Smooth muscle cell (in vitro differentiated cells): ENCODE measurements around the gene SHROOM3. TPM values are rescaled to one million over a fixed set of nuclear protein-coding genes. Genes with fewer than 3 reads are reported as not detected.

ENCODE experiments used
- DNase-seq: peaks from one replicate; lab custom pipeline; 2025; ENCODE audit not compliant: unreplicated experiment; lab: John Stamatoyannopoulos, UW
- H2AFZ ChIP-seq: fragments of 200-600 bp; sonication (generic); 2 replicates; pipeline ENCODE4 v1.6.0; 2016; ENCODE audit warnings: antibody characterized with exemption, low read depth, mild to moderate bottlenecking
- H3F3A ChIP-seq: fragments of 200-600 bp; sonication (generic); 2 replicates; pipeline ENCODE4 v1.6.0; 2017; ENCODE audit warnings: antibody characterized with exemption, low read depth
- H3K27ac ChIP-seq: fragments of 200-600 bp; sonication (generic); 2 replicates; pipeline ENCODE4 v1.5.1; 2016; ENCODE audit warnings: low read depth, mild to moderate bottlenecking
- H3K27me3 ChIP-seq: fragments of 200-600 bp; sonication (generic); 2 replicates; pipeline ENCODE4 v1.6.1; 2016; ENCODE audit warnings: low read depth, mild to moderate bottlenecking
- H3K36me3 ChIP-seq: fragments of 200-600 bp; sonication (generic); 2 replicates; pipeline ENCODE4 v1.5.1; 2016; ENCODE audit warnings: low read depth
- H3K4me1 ChIP-seq: fragments of 200-600 bp; sonication (generic); 2 replicates; pipeline ENCODE4 v1.5.1; 2016; ENCODE audit warnings: low read depth
- H3K4me2 ChIP-seq: fragments of 200-600 bp; sonication (generic); 2 replicates; pipeline ENCODE4 v1.6.0; 2016; ENCODE audit warnings: mild to moderate bottlenecking
- H3K4me3 ChIP-seq: fragments of 200-600 bp; sonication (generic); 2 replicates; pipeline ENCODE4 v1.5.1; 2016; ENCODE audit warnings: mild to moderate bottlenecking
- H3K79me2 ChIP-seq: fragments of 200-600 bp; sonication (generic); 2 replicates; pipeline ENCODE4 v1.6.0; 2016; ENCODE audit warnings: low read depth, mild to moderate bottlenecking
- H3K9ac ChIP-seq: fragments of 200-600 bp; sonication (generic); 2 replicates; pipeline ENCODE4 v1.6.0; 2016; ENCODE audit warnings: low read depth
- H3K9me3 ChIP-seq: fragments of 200-600 bp; sonication (generic); replicated peaks from 2 replicates; pipeline ENCODE4 v1.5.1; 2016; ENCODE audit warnings: low read depth
- H4K20me1 ChIP-seq: fragments of 200-600 bp; sonication (generic); 2 replicates; pipeline ENCODE4 v1.6.0; 2016; ENCODE audit warnings: low read depth
- WGBS: methylation state at CpG from one replicate; pipeline ENCODE4 v1.1.7; 2016; ENCODE audit warnings: low lambda C conversion rate; 5-methylcytosine and 5-hydroxymethylcytosine counted together
- polyA plus RNA-seq: library from polyadenylated mRNA; unstranded; fragments of >200 nt; fragmentation: Nextera tagmentation; extraction: Ambion mirVana; gene quantifications from 2 replicates; pipeline ENCODE4 v1.2.1, GENCODE V29; 2016
- total RNA-seq: library from RNA; depleted of rRNA; stranded (reverse); fragments of >200 nt; gene quantifications from 2 replicates; pipeline ENCODE4 v1.2.3, GENCODE V29; 2014
- TF ChIP-seq, protein P1 (sequence below): fragments of 200-600 bp; sonication (generic); IDR thresholded peaks from 2 replicates; pipeline ENCODE4 v1.5.1; 2017; ENCODE audit warnings: borderline replicate concordance, mild to moderate bottlenecking, antibody characterized with exemption; ENCODE audit not compliant: insufficient read depth, poor library complexity, severe bottlenecking

Gene SHROOM3
- total and polyA plus RNA-seq, 2 experiments from 2014 or later, result 10.0 to 31.9 TPM

DNA sequence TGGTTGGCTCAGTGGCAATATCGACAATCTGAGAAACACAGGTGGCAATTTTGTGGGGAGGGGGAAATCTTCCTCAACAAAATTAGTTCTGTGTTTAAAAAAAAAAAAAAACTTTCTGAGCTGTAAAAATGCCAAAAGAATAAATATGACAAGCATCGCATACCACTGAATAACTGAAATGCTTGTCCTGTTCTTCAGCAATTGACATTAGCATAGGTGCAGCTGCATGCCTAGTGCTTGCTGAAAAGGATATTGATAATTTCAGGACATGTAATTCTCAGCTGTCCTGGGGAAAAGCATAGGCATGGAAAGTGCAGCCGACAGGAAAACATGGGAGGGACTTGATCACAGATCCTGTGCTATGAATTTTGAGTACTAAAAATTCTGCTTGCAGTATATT lies 315.7 kb downstream of the SHROOM3 start:
- no peaks in the 10 kb centered on the region for H3K9me3 ChIP-seq
- no peaks in the 10 kb centered on the region for H4K20me1 ChIP-seq
- H3K4me2 ChIP-seq, result no peak overlapping the region
- 97% methylated on average over 3 of the region's 3 CpGs for WGBS
- peaks cover 21% of the 10 kb centered on the region for H3K79me2 ChIP-seq
- H3K4me1 ChIP-seq, result no peaks in the 10 kb centered on the region
- H3F3A ChIP-seq, result peaks cover 32% of the 10 kb centered on the region
- H3K9ac ChIP-seq, result no peak overlapping the region
- no peaks in the 10 kb centered on the region for H3K36me3 ChIP-seq
- H2AFZ ChIP-seq, result no peak overlapping the region
- DNase-seq, result no peak
- no peak overlapping the region for H3K4me3 ChIP-seq
- TF ChIP-seq, protein P1, sequence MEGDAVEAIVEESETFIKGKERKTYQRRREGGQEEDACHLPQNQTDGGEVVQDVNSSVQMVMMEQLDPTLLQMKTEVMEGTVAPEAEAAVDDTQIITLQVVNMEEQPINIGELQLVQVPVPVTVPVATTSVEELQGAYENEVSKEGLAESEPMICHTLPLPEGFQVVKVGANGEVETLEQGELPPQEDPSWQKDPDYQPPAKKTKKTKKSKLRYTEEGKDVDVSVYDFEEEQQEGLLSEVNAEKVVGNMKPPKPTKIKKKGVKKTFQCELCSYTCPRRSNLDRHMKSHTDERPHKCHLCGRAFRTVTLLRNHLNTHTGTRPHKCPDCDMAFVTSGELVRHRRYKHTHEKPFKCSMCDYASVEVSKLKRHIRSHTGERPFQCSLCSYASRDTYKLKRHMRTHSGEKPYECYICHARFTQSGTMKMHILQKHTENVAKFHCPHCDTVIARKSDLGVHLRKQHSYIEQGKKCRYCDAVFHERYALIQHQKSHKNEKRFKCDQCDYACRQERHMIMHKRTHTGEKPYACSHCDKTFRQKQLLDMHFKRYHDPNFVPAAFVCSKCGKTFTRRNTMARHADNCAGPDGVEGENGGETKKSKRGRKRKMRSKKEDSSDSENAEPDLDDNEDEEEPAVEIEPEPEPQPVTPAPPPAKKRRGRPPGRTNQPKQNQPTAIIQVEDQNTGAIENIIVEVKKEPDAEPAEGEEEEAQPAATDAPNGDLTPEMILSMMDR, result no peak
- no peak overlapping the region for H3K27ac ChIP-seq
- H3K27me3 ChIP-seq, result no peaks in the 10 kb centered on the region

DNA sequence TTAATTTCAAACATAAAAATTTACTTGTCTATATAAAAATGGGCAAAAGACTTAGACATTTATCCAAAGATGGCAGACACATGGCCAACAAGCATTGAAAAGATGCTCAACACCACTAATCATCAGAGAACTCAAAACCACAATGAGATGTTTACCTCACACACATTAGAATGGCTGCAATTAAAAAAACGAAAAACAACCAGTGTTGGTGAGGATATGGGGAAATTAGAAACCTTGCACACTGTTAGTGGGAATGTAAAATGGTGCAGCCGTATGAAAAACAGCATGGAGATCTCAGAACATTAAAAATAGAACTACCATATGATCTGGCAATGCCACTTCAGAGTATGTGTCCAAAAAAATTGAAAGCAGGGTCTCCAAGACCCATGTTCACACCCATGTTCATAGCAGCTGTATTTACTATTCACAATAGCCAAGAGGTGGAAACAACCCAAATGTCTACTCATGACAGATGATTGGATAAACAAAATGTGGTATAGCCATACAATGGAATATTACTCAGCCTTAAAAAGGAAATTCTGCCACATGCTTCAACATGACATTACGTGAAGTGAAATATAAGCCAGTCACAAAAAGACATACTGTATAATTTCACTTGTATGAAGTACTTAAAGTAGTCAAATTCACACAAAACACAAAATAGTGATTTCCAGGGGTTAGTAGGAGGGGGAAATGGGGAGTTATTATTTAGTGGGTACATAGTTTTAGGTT lies 316.7 kb downstream of the SHROOM3 start:
- Histone ChIP-seq H3K36me3 (no peaks in the 10 kb centered on the region), H4K20me1 (no peaks in the 10 kb centered on the region), H3K4me1 (no peaks in the 10 kb centered on the region), H3K27ac (peak overlapping the region; percentile 96), H3K9me3 (no peaks in the 10 kb centered on the region), H3K9ac (peak overlapping the region; percentile 59), H3F3A (peaks cover 27% of the 10 kb centered on the region), H3K27me3 (no peaks in the 10 kb centered on the region), H3K4me2 (peak overlapping the region; percentile 81), H2AFZ (no peak overlapping the region), H3K79me2 (peaks cover 20% of the 10 kb centered on the region), H3K4me3 (no peak overlapping the region)
- 97% methylated on average over 3 of the region's 3 CpGs for WGBS
- TF ChIP-seq, protein P1, result no peak
- DNase-seq, result no peak

DNA sequence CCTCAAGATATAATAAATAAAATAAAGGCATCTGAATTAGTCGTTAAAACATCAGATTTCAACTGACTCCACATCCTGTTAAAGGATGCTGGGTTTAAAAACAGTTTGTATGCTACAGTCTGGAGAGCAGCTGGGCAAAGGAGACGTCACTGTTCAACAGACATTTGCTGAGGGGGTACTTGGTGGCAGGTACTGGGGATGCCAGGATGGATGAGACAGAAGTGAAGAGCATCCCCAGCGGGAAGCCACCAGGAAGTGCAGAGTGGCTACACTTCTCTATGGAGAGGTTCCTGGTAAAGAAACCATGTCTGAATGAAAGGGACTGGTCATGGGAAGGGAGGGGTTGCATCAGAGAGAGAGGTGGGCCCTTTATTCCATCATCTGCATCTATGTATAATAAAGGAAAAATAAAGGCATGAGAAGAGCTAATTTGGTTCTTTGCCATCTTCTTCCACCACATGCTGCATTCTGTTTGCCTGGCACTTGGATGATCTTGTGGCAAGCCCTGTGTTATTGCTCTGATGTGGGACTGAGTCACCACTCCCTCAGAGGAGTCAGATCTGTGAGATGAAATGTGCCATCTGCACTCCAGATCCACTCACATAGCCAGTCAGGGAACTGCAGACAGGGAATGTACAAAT lies 318.0 kb downstream of the SHROOM3 start:
- peaks cover 9% of the 10 kb centered on the region for H3K79me2 ChIP-seq
- 38% methylated on average over 3 of the region's 3 CpGs for WGBS
- TF ChIP-seq, protein P1, result no peak
- H3K27ac ChIP-seq, result peak overlapping the region; percentile 96
- no peaks in the 10 kb centered on the region for H3K27me3 ChIP-seq
- peak overlapping the region; percentile 81 for H3K4me2 ChIP-seq
- H2AFZ ChIP-seq, result no peak overlapping the region
- H3K4me1 ChIP-seq, result no peaks in the 10 kb centered on the region
- no peaks in the 10 kb centered on the region for H4K20me1 ChIP-seq
- H3F3A ChIP-seq, result peaks cover 22% of the 10 kb centered on the region
- peak; percentile 20 for DNase-seq
- peak overlapping the region; percentile 59 for H3K9ac ChIP-seq
- H3K4me3 ChIP-seq, result peak overlapping the region; percentile 24
- H3K9me3 ChIP-seq, result no peaks in the 10 kb centered on the region
- H3K36me3 ChIP-seq, result no peaks in the 10 kb centered on the region
